HG02642 (cell line): ENCODE data around the gene C20orf204.

Experiments
- ATAC-seq: cut with Tn5 transposase; IDR thresholded peaks from one replicate; pipeline ENCODE4 v1.9.1; 2021; ENCODE audit warnings: mild to moderate bottlenecking; ENCODE audit not compliant: unreplicated experiment, poor library complexity

Gene C20orf204

DNA sequence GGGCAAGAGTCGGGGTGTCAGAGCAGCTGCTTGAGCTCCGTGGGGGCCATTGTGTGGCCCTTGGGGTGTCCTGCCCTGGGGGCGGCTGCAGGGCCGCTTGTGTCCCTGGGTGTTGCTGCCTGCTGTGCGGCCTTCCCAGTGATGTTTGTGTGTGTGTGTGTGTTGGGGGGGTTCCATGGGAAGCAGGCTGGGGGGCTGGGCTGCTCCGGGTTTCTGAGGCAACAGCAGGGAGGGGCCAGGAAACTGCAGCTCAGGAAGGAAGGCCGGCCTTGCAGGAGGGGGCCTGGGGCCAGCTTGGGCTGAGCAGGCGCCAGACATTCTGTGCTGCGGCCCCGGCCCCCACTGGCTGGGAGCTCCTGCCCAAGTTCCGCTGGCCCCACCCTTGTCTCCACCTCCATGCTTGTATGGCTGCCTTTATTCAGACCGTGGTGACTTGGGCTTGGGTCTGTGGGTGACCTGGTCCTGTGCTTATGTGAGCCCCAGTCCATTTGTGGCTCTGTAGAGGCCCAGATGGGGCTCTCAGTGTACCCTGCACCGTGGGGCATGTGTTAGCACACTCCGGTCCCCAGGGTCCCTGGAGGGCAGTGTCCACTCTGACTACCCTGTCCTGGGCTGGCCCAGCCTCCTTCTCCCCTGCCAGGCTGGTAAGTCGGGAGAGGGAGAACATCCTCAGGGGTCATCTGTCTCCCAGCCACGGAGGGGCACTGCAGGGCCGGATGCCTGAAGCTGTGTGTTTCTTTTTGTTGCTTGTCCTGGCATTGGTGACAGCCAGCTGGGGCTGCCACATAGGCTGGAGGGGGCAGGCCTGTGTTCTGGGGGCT, 18.1 kb downstream of the C20orf204 start:
- no peak for ATAC-seq

DNA sequence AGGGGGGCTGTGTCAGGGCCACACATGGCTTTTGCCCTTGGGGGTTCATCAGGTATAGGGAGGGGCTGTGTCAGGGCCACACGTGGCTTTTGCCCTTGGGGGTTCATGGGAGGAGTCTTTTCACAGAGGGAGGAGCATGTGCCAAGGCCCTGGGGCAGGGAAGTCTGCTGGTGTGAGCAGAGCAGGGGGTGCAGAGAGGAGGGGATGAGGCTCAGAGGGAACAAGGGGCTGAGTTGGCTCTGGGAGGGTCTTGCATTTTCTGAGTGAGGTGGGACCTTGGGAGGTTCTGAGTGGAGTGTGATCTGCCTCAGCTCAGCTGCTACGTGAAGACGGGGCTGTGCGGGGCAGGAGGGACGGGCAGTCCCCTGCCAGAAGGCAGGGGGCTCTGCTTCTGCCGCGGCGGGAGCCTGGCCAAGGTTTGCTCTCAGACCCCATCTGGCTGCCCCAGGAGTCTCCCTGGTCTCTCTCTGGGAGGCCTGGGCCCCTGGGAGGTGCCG, 19.5 kb downstream of the C20orf204 start:
- ATAC-seq: no peak

DNA sequence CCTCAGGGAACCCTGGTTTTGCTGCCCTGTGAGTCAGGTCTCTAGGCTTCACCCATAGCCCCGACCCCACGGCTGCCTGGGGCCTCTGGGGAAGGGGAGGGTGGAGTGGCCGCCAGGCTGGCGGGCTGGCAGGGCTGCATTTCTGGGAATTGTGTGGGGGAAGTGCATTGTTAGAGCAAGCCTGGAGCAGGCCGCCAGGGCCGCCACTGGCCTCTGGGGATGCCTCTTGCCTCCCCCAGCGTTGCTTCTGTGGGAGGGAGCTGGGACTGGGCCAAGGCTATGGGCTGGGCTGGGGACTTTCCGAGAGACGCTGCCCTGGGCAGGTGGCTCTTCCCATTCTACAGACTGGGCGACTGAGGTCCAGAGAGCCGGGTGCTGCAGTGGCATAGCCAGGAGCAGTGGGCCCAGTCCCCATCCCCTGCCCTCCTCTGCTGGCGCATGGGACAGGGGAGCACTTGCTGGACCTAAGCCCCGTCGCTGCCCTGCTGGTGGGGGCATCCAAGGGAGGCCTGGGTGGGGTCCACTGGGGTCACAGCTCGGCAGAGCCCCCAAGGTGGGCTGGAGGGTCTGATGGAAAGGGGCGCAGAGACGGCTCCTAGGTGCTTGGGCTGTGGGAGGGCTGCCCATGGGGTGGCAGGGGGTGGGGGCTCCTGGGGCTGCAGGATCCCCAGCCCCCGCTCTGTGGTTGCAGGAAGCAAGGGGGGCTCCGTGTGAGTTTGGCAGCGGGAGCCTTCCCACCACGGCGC, 20.1 kb downstream of the C20orf204 start:
- no peak for ATAC-seq

DNA sequence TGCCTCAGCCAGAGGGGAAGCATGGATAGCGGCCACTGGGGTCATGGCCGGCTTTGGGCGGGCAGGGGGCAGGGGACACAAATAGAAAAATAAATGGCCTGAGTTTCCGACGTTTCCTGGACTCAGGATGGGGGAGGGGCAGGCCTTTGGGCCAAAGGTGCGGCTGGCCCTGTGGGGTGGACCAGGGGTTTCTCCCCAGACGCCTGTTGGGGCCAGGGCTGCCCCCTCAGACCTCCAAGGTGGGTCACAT, 20.6 kb downstream of the C20orf204 start:
- no peak for ATAC-seq

DNA sequence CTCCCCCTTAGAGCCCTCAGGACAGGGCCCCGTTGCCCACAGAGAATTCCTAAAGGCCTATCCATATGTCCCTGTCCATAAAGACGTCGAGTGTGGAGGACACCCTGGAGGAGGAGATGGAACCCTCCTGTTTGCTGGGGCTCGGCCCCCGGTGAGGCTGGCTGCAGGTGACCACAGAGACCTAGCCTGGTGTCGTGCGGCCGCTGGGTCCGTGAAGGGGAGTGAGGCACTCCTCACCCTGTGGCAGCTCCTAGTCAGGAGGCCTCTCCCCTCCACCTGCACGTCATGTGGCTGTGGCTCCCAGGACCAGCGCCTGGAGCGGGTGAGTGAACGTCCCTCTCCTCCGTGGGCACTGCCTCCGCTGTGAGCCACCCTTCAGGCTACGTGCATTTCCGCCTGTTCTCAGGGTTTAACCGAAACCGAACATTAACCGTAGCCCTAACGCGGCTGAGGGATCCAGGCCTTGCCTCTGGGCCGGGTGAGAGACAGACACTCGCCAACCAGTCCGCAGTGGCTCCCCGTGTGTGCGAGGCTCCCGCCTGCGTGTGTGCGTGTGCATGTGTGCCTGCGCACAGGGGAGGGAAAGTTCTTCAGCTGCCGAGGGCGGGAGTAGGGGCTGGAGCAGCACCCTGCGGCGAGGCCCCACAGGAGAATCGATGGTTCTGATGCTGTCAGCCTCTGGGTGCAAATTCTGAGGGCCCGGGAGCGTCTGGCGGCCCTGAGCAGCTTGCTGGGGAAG, 21.1 kb downstream of the C20orf204 start:
- ATAC-seq: no peak

DNA sequence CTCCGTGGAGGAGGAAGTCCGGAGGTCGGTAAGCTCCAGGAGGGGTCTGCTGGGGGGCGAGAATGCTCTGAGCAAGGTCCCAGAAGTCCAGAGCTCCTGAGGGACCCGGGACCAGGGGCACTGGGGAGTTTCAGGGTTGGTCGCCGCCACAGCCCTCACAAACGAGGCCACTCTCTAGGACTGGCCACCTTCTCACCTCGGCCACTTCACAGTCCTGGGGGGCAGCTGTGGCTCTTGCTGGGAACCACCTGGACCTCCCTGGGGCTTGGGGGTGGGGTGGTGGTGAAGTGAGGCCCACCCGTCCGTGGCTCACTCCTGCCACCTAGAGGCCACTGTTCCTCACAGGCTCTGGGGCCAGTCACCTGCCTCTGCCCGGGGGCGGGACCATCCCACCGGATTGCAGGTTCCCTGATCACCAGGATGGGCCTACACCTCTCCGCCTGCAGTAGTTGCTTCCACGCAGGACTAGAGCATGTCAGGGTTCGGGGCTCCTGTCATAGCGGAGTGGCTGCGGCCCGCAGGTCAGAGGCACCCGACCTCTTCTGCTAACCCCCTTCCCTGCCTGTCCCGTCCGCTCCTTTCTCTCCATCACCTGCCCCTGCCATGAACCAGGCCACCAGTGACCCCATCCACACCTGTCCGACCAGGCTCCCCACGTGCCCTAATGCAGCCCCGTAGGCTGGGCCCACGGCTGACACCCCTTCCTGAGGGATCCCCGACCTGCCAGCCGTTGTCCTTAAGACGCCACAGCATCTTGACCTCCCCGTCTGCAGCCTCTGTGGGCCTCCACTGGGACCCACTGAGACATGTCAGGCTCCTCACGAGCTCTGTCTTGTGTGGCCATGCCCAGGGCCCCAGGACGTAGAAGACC, 21.9 kb downstream of the C20orf204 start:
- no peak for ATAC-seq

DNA sequence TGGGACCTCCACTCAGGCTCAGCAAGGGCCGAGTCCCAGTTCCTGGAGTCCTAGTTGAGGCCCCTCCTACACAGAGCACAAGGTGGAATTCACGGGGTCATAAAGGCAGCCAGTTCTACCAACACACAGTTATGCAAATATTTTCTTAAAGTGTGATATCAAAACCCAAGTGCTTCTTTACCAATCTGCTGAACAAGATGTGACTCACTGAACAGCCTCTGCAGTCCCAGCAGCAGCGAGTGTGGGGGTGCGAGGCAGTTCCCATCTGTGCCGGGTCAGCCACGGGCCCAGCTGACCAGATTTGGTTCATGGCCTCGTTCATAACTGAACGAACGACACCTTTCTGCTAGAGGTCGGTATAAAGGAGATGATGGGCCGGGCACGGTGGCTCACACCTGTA, 22.6 kb downstream of the C20orf204 start:
- no peak for ATAC-seq

DNA sequence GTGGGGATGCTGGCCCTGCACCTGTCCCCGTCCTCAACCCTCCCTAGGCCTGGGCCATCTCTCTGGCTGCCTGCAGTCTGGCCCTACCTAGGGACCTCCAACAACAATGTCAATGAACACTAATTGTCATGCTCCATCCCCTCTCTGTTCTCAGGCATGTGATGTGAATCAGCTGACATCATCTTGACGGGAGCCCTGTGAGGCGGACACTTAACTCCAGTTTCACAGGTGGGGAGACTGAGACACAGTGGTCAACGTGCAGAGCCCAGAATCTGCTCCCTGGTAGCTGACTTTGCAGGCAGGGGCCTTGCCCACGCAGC, 26.3 kb downstream of the C20orf204 start:
- no peak for ATAC-seq

DNA sequence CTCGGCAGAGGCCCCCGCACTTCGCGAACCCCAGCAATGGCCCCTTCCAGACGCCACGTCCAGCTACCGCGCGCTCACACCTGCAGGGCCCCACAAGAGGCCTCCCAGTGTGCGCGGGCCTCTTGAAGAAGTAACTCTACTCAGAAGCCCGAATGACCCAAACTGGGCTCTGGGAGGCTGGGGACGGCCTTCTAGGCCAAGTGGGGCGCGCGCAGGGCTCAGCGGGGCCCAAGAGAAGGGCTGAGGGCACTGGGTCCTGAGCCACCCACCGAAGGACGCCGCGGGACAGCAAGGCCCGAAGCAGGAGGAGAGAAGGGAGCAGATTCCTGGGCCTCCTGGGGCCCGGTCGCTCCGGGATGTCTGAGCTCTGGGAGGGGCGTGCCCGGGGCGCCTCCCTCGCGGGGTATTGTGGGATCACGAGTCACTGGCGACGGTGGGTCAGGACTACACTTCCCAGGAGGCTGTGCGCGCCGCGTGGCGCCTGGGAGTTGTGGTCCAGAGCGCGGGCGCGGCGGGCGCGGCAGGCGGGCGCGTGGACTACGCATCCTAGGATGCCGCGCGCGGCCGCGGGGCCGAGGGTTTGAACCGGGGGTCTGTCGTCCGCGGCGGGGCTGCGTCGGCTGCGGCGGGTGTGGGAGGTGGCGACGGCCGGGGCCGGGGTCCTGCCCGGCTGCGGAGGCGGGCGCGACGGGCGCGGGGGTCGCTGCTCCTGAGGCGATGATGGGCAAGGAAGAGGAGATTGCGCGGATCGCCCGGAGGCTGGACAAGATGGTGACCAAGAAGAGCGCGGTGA, 26.8 kb downstream of the C20orf204 start, which contains the start of gene TCEA2:
TSS of gene TCEA2 (plus strand) at position 603 of the 793 bp plus-strand sequence. CDS start at position 718, 115 bp downstream.
- ATAC-seq: peak; percentile 84

DNA sequence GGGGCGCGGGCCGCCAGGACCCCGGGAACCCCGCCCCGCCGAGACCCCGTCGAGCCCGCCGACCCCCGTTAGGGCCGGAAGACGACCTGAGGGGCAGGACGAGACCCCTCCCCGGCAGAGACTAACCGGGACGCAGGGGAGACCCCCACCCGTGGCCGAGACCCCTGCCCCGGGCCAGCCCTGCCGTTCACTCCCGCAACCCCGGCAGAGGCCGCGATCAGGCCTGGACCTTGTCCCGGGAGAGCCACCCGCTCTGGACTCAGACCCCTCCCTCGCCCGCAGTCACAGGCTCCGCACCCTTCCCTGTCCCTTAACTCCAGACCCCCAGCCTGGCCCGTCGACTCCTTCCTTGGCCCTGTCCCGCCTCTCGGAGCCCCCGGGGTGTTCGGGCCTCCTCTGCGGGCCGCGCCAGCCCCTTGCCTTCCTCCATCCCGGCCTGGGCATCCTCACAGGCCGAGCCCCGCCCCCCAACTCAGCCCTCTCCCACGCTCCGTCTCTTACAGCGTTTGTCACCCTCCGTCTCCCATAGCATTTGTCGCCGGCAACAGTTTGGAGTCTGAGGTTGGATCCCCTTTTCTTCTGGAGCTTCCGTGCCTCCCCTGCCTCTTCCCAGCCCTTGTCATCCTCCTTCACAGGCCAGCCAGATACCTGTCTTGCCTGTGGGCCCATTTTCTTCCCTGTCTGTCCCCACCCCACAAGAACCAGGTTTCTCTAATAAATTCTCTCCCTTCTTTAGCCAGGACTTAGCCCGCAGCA, 27.6 kb downstream of the C20orf204 start:
- no peak for ATAC-seq

DNA sequence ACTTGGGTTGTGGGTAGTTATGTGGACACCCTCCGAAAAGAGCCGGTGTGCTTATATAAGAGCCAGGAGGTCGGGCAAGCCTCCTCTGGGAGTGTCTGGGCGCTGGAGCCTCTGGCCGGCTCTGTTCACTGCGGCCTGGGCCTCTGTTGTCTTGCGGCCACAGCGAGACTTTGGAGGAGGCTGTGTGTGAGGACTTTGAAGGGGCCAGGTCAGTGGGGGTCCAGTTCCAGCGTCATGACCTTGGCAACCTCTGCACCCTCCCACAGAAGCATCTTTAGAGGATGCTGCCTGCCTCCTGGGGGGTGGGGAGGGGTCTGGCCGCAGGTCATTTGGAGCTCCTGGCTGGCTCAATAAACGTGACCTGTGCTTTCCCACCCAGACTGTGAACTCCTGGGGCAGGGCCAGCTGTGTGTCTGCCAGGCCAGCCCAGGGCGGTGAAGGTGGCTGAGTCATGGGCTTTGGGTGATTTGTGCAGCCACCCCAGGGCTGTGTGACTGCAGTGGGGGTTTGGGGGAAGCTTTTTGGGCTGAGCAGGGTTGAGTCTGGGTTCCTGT, 28.2 kb downstream of the C20orf204 start:
- no peak for ATAC-seq

DNA sequence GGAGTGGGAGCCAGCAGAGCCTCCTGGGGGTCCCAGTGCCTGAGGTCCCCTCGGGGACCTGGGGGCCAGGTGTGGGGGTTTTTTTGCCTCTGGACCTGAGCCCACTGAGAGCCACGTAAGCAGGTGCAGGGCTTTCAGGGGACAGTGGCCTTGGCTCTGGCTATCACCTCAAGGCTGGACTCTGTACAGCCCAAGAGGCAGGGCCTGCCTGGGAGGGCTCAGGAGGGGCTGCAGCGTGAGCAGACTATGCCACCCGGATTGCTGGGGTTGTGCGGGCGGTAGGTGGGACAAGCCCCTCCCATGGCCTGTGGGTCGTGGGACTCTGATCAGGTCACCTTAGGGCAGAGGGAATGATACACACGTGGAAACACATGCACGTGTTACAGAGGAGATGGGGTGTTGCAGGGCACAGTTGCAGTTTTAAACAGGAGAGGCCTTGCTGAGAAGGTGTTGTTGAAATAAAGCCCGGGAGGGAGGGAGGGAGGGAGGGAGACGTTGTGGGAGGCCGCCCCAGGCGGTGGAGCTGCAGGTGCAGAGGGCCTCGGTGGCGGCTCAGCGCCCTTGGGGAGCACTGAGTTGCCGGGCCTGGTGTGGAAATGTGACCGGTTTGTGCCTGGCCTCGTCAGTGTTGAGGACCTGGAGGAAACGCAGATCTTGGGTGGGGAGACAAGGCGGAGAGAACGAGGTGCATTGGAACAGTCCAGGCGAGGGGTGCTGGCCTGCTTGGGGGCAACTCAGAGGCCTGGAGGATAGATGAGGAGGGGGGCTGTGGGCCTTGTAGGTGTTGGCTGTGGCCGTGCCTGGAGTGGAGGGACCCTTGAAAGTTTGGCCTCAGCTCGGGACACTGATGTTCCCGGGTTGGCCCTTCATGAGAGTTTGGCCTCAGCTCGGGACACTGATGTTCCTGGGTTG, 29.3 kb downstream of the C20orf204 start:
- ATAC-seq: no peak

DNA sequence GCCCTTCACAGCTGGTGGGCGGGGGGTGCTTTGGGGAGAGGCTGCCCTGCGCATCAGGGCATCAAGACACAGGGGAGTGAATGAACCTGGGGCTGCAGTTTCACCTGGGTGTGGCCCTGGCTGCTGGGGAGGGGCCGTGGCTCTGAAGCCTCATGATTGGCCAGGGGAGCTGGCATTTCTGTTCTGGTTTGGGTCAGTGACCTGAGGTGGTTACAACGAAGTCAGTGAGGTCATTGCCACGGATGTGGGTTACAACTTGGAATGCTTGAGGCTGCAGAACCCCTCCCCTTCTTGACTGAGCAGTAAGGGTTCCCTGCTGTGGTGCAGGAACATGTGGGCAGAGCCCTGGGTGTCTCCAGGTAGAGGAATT, 30.0 kb downstream of the C20orf204 start:
- ATAC-seq: no peak

DNA sequence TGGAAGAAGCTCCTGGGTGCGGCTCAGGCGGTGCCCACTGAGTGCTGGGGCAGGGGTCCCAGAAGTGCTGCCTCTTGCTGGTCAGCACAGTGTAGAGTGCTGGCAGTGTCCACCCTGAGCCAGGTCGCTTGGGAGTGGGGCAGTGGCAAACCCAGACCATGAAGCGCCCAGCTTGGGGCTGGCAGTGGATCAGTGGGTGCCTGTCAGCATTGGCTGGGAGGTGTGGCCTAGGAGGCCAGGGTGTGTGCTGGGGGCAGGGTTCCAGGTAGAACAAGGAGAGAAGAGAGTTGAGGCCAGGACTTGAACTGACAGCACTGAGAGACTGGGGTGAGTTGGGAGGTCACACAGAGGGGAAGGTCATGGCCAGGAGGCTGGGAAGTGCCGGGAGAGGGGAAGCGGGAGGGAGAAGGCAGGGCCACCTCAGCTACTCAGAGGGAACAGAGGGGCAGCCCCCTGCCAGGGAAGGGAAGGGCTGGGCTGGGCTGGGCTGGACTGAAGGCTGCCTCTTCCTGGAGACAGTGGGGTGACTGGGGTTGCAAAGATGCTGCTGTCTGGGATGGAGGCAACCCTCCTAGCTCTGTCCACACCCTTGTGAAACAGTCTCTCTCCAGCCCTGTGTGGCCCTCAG, 31.1 kb downstream of the C20orf204 start:
- ATAC-seq: no peak

DNA sequence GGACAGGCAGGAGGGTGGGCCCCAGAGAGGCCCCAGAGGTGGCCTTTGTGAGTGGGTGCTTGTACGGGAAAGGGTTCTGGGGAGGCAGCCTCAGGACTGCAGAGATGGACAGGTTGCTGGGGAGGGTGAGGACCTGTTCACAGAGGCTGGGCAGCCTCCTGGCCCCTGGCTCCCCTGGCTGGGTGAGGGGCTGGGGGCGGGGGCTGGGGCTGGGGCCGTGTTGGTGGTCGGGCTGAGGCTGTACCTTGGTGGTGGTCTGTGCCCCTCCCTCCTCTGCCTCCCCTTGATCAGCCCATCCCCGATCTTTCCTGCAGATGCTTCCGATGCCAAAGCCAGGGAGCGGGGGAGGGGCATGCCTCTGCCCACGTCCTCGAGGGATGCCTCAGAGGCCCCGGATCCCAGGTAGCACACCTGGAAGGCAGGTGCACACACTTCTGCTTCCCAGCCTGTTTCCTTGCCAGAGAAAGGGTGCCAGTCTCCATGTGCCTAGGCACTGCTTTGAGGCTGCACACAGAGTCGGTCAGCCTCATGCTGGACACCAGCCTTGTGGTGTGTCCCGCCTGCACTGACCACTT, 31.8 kb downstream of the C20orf204 start:
- ATAC-seq: no peak

DNA sequence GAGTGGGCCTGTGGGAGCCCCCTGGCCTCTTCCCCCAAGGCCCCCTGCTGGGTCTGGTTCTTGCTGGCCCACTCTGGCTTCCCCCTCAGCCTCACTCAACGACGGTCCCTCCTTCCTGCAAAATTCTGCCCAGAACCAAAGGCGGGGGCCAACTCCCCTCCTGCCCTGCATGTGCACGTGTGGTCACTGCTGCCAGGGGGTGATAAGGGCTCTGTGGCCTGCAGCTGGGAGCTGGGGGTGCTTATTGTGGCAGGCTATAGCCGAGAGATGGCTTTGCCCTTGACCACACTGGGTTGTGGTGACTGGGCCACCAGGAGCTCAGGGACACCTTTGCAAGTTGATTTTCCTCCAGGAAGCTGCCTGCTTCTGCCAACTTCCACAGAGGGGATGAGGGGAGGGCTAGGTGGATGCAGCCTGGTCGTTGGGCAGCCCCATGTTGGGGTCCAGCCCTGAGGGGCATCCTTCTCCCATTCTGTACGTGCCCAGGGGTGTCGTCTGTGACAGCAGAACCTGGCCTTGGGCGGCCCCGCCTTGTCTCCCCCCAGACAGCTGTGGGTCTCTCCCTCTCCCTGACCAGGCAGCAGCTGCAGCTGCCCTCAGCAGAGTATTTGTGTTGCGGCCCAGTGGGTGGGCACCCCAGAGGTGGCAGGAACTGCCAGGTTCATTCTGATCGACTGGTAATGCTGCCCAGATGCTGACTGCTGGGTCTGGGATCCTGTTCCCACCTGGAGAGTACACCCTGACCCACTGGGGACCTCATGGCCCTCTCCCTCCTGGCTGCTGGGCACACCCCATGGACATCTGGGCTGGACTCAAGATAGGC, 32.6 kb downstream of the C20orf204 start:
- no peak for ATAC-seq
